PC-3 (cell line): ENCODE data around the gene PRR15. TPM values are rescaled to one million over a fixed set of nuclear protein-coding genes. Genes with fewer than 3 reads are reported as not detected.
"Not testable (repeated sequence)": the region's sequence is repeated elsewhere in the genome, so short reads cannot be mapped to it uniquely, and the experiment has no call there.

ENCODE experiments used
- ATAC-seq: fragments of 200-7000 bp; cut with Tn5 transposase; 2 replicates; pipeline ENCODE4 v1.9.1; 2020; ENCODE audit warnings: mild to moderate bottlenecking, moderate library complexity
- BruUV-seq: library from RNA; stranded (reverse); fragments of 400-500 nt; replicated peaks from 2 replicates; lab custom pipeline; 2021; lab: Mats Ljungman, UMichigan
- CTCF ChIA-PET: fragments of 300-600 bp; sonication (Branson Sonifier 250); formaldehyde crosslinking; loops from one replicate; lab custom pipeline; 2022; ENCODE audit warnings: antibody characterized with exemption; lab: Charles Lee
- POLR2A ChIA-PET: fragments of 300-600 bp; sonication (Branson Sonifier 250); formaldehyde crosslinking; loops from one replicate; lab custom pipeline; 2022; ENCODE audit warnings: antibody characterized with exemption; ENCODE audit not compliant: unreplicated experiment; lab: Charles Lee
- DNase-seq: peaks from one replicate; pipeline ENCODE4 v3.0.0-alpha.2; 2015
- H2AFZ ChIP-seq: fragments of 300-600 bp; sonication (generic); 2 replicates; pipeline ENCODE4 v1.6.0; 2016; ENCODE audit warnings: antibody characterized with exemption, low read length
- H3F3A ChIP-seq: fragments of 300-600 bp; sonication (generic); one replicate; pipeline ENCODE4 v1.6.0; 2017; ENCODE audit warnings: antibody characterized with exemption, low read length, control low read depth, mild to moderate bottlenecking; ENCODE audit not compliant: unreplicated experiment
- H3K27ac ChIP-seq: fragments of 300-600 bp; sonication (generic); 2 replicates; pipeline ENCODE4 v1.5.1; 2016; ENCODE audit warnings: mild to moderate bottlenecking, low read length
- H3K27me3 ChIP-seq: fragments of 300-600 bp; sonication (generic); 2 replicates; pipeline ENCODE4 v1.6.1; 2016; ENCODE audit warnings: low read length, mixed read lengths
- H3K36me3 ChIP-seq: fragments of 300-600 bp; sonication (generic); 2 replicates; pipeline ENCODE4 v1.6.1; 2016; ENCODE audit warnings: low read depth, mixed run types, low read length, mixed read lengths
- H3K4me1 ChIP-seq: fragments of 300-600 bp; sonication (generic); 2 replicates; pipeline ENCODE4 v1.5.1; 2016; ENCODE audit warnings: low read length; ENCODE audit not compliant: insufficient read depth
- H3K4me2 ChIP-seq: fragments of 300-600 bp; sonication (generic); 2 replicates; pipeline ENCODE4 v1.6.0; 2016; ENCODE audit warnings: low read length
- H3K4me3 ChIP-seq: fragments of 300-600 bp; sonication (generic); 2 replicates; pipeline ENCODE4 v1.5.1; 2016; ENCODE audit warnings: mild to moderate bottlenecking, low read length, mixed read lengths
- H3K79me2 ChIP-seq: fragments of 300-600 bp; sonication (generic); 2 replicates; pipeline ENCODE4 v1.6.1; 2017; ENCODE audit warnings: low read length, mixed read lengths
- H3K9ac ChIP-seq: fragments of 300-600 bp; sonication (generic); 2 replicates; pipeline ENCODE4 v1.6.0; 2016; ENCODE audit warnings: mild to moderate bottlenecking, low read length
- H3K9me2 ChIP-seq: fragments of 300-600 bp; sonication (generic); replicated peaks from 2 replicates; pipeline ENCODE4 v1.6.1; 2016; ENCODE audit warnings: mixed run types, low read length, mixed read lengths
- H3K9me3 ChIP-seq: fragments of 300-600 bp; sonication (generic); 2 replicates; pipeline ENCODE4 v1.6.1; 2016; ENCODE audit warnings: low read length, mixed read lengths
- H4K20me1 ChIP-seq: fragments of 300-600 bp; sonication (generic); 2 replicates; pipeline ENCODE4 v1.6.1; 2016; ENCODE audit warnings: low read length, mixed read lengths
- CTCF ChIP-seq: fragments of 300-600 bp; sonication (generic); conservative IDR thresholded peaks from 2 replicates; pipeline ENCODE4 v1.5.1; 2017; ENCODE audit warnings: antibody characterized with exemption, low read depth, mild to moderate bottlenecking, low read length
- EZH2 ChIP-seq: fragments of 300-600 bp; sonication (generic); IDR thresholded peaks from one replicate; pipeline ENCODE4 v1.6.1; 2017; ENCODE audit warnings: antibody characterized with exemption, mild to moderate bottlenecking, low read length; ENCODE audit not compliant: unreplicated experiment
- EZH2phosphoT487 ChIP-seq: fragments of 300-600 bp; sonication (generic); IDR thresholded peaks from 2 replicates; pipeline ENCODE4 v1.6.1; 2018; ENCODE audit warnings: mild to moderate bottlenecking, antibody characterized with exemption, low read length, borderline replicate concordance
- intact Hi-C: fragments of 100-400 bp; cut with micrococcal nuclease; formaldehyde crosslinking; loops from 2 replicates; pipeline ENCODE4 v1.9.0; 2023
- total RNA-seq: library from RNA; depleted of rRNA; stranded (reverse); fragments of >200 nt; gene quantifications from 2 replicates; pipeline ENCODE4 v1.2.3, GENCODE V29; 2014

Gene PRR15
- total RNA-seq, 1 experiment from 2014 or later: 23.4 TPM

- no peak overlapping the region for H3K4me2 ChIP-seq
- H3K79me2 ChIP-seq: no peaks in the 10 kb centered on the region
- no peaks in the 10 kb centered on the region for H3F3A ChIP-seq
- TF ChIP-seq EZH2phosphoT487: no peak
- TF ChIP-seq EZH2: no peak
- no peak for TF ChIP-seq CTCF
- H3K4me3 ChIP-seq: no peak overlapping the region
- H3K36me3 ChIP-seq: no peaks in the 10 kb centered on the region
- ATAC-seq (no peak), DNase-seq (no peak)
- H4K20me1 ChIP-seq: no peaks in the 10 kb centered on the region
- POLR2A ChIA-PET: no interaction called here
- CTCF ChIA-PET: no interaction called here
- no peak overlapping the region for H3K27ac ChIP-seq
- no peaks in the 10 kb centered on the region for H3K27me3 ChIP-seq
- intact Hi-C loops: no loop called here
- no TSS peak for BruUV-seq
- H2AFZ ChIP-seq: no peak overlapping the region
- H3K9me2 ChIP-seq: no peaks in the 10 kb centered on the region
- no peak overlapping the region for H3K9ac ChIP-seq
- H3K9me3 ChIP-seq: no peaks in the 10 kb centered on the region
- H3K4me1 ChIP-seq: no peaks in the 10 kb centered on the region
Measured at GRCh38 chr7:29523728-29524127, 39.9 kb upstream of the PRR15 start.

GRCh38 chr7:29527505-29528108 lies 36.0 kb upstream of the PRR15 start:
- ChIA-PET POLR2A (no interaction called here), CTCF (no interaction called here)
- DNase-seq (no peak), ATAC-seq (no peak)
- no TSS peak for BruUV-seq
- Histone ChIP-seq H3K9ac (no peak overlapping the region), H3K4me1 (no peaks in the 10 kb centered on the region), H3K36me3 (no peaks in the 10 kb centered on the region), H3K9me3 (no peaks in the 10 kb centered on the region), H3F3A (no peaks in the 10 kb centered on the region), H3K4me2 (no peak overlapping the region), H3K4me3 (no peak overlapping the region), H3K9me2 (no peaks in the 10 kb centered on the region), H4K20me1 (no peaks in the 10 kb centered on the region), H3K79me2 (no peaks in the 10 kb centered on the region), H3K27ac (no peak overlapping the region), H2AFZ (no peak overlapping the region), H3K27me3 (no peaks in the 10 kb centered on the region)
- intact Hi-C loops: no loop called here
- TF ChIP-seq CTCF: no peak
- TF ChIP-seq EZH2phosphoT487: no peak
- no peak for TF ChIP-seq EZH2

- intact Hi-C loops: not testable (repeated sequence)
- POLR2A ChIA-PET: interaction anchor here (0.6 kb wide), 1 partner anchor 30 kb away, joined by 3 read pairs; no protein-coding TSS in a partner anchor
Measured at GRCh38 chr7:29528526-29528925, 35.1 kb upstream of the PRR15 start.

More at GRCh38 chr7:29528526-29528925, 35.1 kb upstream of the PRR15 start:
- H3K4me3 ChIP-seq, H3K79me2 ChIP-seq, H3F3A ChIP-seq, H3K4me2 ChIP-seq, H3K36me3 ChIP-seq, ATAC-seq, CTCF ChIA-PET, H3K9ac ChIP-seq, H2AFZ ChIP-seq, BruUV-seq, H3K27ac ChIP-seq, H3K27me3 ChIP-seq, DNase-seq, H3K4me1 ChIP-seq, H4K20me1 ChIP-seq, H3K9me2 ChIP-seq, H3K9me3 ChIP-seq: not testable (repeated sequence)
